Measurements from ENCODE around the gene CENPQ.

DNA sequence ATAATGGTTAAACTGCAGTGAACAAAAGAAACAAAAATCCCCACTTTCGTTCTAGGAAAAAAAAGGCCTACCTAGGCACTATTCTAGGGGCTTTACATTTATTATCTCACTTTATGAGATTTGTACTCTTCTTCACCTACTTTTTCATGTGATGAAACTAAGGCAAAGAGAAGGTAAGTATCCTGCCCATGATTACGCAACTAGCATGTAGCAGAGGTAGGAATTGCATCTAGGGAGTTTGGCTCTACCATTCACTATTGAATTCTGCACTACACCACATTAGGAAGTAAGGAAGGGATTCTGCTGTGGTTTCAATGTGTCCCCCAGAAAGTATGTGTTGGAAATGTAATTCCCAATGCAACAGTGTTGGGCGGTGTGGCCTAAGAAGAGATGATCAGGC is 75.9 kb downstream of the CENPQ start:
- TF ChIP-seq CTCF (IDR thresholded peaks at IDR 0.05; ENCODE audit: insufficient read depth, low read depth, low read length) (no peak), EZH2 (IDR thresholded peaks at IDR 0.05; ENCODE audit: insufficient read depth, low read length) (no peak)

All from astrocyte (in vitro differentiated cells and primary cell).